Astrocyte of the cerebellum (primary cell): ENCODE data around the gene PHF21B.
A peak's percentile ranks its signal among the peaks of the same experiment; 100 is the strongest.
"Not testable (repeated sequence)": the region's sequence is repeated elsewhere in the genome, so short reads cannot be mapped to it uniquely, and the experiment has no call there.

Experiments
- DNase-seq: peaks from one replicate; pipeline ENCODE4 v3.0.0-alpha.2; 2011; ENCODE audit warnings: low read depth
- H3K4me3 ChIP-seq: 2 replicates; pipeline ENCODE4 v1.5.1; 2011; ENCODE audit warnings: mild to moderate bottlenecking, low read depth, low read length, moderate library complexity
- in situ Hi-C: cut with HindIII; loops from 2 replicates; pipeline ENCODE4 v1.10.0; 2017; ENCODE audit warnings: low sequenced_read_pairs
- TF ChIP-seq, protein P1 (sequence below): IDR thresholded peaks from 2 replicates; pipeline ENCODE4 v1.5.1; 2012; ENCODE audit warnings: low read length, low read depth, moderate library complexity, mild to moderate bottlenecking; ENCODE audit errors: missing control alignments

The PHF21B gene

DNA sequence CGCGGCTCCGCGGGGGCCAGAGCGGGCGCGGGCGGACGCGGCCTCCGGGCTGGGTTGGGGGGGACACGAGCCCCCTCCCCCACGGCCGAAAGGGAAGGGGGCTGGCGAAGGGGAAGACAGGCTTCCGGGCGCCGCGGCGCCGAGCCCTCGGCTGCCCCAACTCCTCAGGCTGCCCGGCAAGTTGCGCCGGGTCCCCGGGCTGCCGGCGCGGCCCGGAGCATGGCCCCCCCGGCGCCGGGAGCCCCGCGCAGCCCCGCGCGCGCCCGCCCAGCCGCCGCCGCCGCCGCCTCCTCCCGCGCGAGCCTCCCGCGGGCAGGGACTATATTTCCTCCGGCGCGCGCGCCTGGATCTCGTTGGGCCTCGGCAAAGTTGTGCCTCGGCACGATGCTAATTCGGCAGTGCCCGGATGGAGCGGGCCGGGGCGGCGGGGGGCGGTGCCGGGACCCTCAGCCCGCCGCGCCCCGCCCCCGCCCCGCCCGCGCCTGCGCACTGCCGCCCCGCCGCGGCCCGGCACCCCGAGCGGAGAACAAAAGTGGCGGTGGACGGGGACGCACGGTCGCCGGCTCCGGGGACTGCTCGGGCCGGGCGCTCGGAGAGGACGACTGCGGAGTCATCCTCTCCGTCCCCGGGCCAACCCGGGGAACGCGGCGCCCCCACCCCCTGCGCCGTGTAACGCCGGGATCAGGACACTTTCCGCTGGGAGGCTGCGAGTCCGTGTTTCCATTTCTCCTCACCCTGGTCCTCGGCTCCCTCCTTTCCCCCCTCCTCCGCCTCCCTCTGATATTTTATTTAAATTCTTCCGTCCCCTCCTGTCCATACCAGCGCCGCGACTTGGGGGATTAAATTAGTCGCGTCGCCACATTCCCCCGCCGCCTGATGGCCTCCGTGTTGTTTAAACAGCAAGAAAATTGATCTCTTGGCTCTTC, at the start of gene PHF21B:
Gene PHF21B (minus strand): TSS at position 400 of the 926 bp plus-strand sequence. CDS start 456 bp downstream, outside the sequence.
- TF ChIP-seq, protein P1, sequence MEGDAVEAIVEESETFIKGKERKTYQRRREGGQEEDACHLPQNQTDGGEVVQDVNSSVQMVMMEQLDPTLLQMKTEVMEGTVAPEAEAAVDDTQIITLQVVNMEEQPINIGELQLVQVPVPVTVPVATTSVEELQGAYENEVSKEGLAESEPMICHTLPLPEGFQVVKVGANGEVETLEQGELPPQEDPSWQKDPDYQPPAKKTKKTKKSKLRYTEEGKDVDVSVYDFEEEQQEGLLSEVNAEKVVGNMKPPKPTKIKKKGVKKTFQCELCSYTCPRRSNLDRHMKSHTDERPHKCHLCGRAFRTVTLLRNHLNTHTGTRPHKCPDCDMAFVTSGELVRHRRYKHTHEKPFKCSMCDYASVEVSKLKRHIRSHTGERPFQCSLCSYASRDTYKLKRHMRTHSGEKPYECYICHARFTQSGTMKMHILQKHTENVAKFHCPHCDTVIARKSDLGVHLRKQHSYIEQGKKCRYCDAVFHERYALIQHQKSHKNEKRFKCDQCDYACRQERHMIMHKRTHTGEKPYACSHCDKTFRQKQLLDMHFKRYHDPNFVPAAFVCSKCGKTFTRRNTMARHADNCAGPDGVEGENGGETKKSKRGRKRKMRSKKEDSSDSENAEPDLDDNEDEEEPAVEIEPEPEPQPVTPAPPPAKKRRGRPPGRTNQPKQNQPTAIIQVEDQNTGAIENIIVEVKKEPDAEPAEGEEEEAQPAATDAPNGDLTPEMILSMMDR = no peak
- DNase-seq = peak; percentile 18
- in situ Hi-C loops = no loop called here
- H3K4me3 ChIP-seq = peak within 1 kb of the TSS; percentile 51

DNA sequence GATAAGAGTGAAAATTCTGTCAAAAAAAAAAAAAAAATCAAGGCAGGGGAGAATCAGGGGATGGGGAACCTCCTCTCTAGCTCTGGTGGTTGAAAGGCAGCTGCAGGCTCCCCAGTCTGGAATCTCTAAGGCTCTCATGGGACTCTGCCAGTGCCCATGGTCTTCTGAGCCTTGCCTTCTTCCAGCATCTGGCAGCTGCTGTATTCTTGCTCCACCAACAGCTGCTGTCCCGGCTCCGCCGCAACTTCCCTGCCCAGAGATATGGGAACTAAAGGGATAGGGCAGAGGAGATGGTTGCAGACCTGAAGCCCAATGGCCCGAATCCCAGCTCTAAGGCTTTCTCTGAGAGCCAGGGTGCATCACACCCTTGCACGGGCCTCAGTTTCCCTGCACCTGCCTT, 49.5 kb upstream of the PHF21B start:
- DNase-seq = no peak
- TF ChIP-seq, protein P1 = no peak
- in situ Hi-C loops = no loop called here
- H3K4me3 ChIP-seq = no peak overlapping the region

DNA sequence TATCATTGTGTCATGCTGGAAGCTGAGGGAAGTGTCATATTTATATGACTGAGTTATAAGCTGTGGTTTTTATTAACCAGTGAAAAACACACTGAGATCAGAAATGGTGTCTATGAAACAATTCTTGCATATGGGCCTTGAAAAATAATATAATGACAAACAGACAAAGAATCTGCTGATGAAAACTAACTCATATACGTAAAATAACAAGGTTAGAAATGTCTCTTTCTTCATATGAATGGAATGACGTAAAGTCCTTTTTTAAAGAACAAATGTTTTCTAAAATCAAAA, 48.8 kb upstream of the PHF21B start:
- H3K4me3 ChIP-seq = no peak overlapping the region
- in situ Hi-C loops = no loop called here
- TF ChIP-seq, protein P1 = no peak
- no peak for DNase-seq

DNA sequence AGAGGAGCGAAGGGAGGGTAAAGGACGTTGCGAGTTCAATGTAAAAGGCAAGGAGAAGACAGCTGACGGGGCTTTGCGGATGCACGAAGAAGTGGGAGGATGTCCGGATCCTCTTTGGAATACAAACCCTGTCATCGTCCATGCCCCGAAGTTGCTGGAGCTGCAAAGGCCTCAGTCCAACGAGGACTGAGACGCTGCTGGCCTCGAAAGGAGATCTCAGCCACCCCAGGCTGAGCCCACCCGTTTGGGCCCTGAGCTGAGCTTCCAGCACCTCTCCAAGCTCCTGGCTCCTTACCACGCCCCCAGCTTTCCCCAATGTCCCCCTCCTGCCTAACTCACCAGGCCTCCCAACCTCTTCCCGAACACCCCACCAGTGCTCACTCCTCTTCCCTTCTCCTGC, 46.1 kb upstream of the PHF21B start:
- H3K4me3 ChIP-seq = no peak overlapping the region
- DNase-seq = no peak
- in situ Hi-C loops = no loop called here
- TF ChIP-seq, protein P1 = no peak

DNA sequence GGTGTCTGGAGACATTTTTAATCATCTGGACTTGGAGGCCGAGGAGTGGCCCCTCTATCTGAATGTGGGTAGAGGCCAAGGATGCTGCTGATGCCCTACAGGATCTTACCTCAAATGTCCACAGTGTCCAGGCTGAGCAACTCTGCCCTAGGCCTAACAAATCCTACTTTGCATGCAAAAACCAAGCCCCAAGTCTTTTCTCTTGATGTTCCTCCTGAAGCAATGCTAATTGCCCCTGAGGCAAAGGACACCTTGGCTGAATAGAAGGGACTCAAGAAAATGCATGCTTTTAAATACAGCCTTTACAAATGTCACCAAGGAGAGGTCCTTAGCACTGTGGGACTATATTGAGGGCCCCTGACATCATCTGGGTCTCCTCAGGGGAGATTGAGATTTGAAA, 43.8 kb upstream of the PHF21B start:
- in situ Hi-C loops = loop anchor here (5.0 kb wide), 1 partner anchor 71 kb away; no protein-coding TSS in a partner anchor
- TF ChIP-seq, protein P1 = no peak
- DNase-seq = no peak

DNA sequence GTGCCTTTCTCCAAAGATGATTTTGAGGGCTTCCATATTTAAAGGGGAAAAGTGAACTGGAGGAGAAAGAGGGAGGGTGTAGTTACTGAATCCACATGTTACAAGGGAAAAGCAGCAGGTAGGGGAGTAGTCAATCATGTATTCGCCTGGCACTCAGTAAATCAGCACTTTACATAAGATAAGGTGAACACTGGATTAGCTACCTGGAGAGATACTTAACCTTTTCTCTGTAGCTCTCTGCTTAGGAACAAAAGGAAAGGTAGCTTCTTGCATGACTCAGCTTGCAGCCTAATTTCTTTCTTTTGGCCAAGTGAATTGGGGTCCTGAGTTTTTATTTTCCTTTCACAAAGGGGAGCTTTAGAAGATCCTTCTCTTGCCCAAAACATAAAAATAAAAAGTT, 43.3 kb upstream of the PHF21B start:
- DNase-seq = no peak
- H3K4me3 ChIP-seq = no peak overlapping the region
- TF ChIP-seq, protein P1 = no peak
- in situ Hi-C loops = loop anchor here (5.0 kb wide), 1 partner anchor 71 kb away; no protein-coding TSS in a partner anchor

More for the DNA sequence above, 43.8 kb upstream of the PHF21B start:
- H3K4me3 ChIP-seq = no peak overlapping the region

DNA sequence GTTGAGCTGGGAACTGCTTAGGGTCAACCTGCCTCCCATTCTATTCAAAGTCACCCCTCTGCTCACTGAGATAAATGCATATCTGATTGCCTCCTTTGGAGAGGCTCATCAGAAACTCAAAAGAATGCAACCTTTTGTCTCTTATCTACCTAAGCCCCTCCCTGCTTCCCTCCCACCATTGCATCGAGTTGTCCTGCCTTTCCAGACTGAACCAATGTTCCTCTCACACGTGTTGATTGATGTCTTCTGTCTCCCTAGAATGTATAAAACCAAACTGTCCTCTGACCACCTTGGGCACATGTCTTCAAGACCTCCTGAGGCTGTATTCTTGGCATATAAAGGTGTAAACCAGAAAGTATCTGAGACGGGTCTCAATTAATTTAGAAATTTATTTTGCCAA, 42.9 kb upstream of the PHF21B start:
- DNase-seq, H3K4me3 ChIP-seq: not testable (repeated sequence)
- in situ Hi-C loops = loop anchor here (5.0 kb wide), 1 partner anchor 70 kb away; no protein-coding TSS in a partner anchor
